Stimulated activated CD4-positive, alpha-beta T cell treated with anti-CD3 and anti-CD28 coated beads, Interleukin-1b, Interleukin-23, amount 100 ng/mL, for 4 hours (primary cell): Measurements from ENCODE around the gene TAC4.

Experiments
- DNase-seq, 2 donors: peaks; one replicate each; pipeline ENCODE4 v3.0.0-alpha.2; 2020; ENCODE audit warnings: low read depth in 2 of 2

TAC4 gene

DNA sequence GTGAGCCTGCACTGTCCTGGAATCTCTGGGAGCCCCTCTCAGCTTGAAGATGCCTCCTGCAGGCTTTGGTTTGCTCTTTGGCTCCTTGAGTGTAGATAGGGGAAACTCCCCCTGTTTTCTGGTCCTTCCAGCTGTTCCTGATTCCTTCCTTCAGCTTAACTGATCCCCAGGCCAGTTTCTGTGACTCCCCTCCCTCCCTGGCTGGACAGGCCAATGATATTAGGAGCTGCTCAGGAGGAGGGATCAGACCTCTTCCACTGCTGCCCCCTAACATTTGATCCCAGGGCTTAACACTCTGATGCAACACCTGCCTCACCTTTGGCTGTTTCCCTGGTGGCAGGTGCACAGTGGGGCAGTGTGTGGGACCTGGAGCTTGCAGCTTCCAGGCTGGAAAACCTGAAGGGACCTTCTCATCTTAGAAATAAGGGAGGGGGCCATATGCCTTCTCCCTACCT is at the start of gene TAC4:
TAC4 (minus strand) TSS at position 51 of the 455 bp plus-strand sequence. CDS start 52 bp downstream, outside the sequence.
- DNase-seq, result no peak

GRCh38 chr17:49896860-49897259 is 49.0 kb upstream of the TAC4 start:
- no peak for DNase-seq

GRCh38 chr17:49896222-49896621 is 48.4 kb upstream of the TAC4 start:
- DNase-seq, result no peak

DNA sequence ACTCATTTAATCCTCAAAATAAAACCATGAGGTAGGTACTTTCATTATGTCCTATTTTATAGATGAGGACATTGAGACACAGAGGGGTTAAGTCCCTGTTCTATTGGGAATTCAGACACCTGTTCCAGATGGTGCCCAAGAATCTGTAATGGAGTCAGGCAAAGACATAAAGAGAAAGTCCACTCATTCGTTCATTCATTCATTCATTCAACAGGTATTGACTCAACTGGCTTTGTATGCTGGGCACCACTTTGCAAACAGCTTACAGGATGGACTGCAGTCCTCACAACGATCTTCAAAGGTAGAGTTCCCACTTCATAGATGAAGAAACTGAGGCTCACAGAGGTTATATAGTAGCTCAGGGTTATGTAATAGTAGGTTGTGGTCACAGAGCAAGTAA is 47.9 kb upstream of the TAC4 start:
- DNase-seq, result no peak

GRCh38 chr17:49894761-49895160 is 46.9 kb upstream of the TAC4 start:
- no peak for DNase-seq

GRCh38 chr17:49891694-49892389 is 44.0 kb upstream of the TAC4 start:
- DNase-seq, result no peak

- no peak for DNase-seq
Observed at GRCh38 chr17:49891271-49891670, 43.4 kb upstream of the TAC4 start.

DNA sequence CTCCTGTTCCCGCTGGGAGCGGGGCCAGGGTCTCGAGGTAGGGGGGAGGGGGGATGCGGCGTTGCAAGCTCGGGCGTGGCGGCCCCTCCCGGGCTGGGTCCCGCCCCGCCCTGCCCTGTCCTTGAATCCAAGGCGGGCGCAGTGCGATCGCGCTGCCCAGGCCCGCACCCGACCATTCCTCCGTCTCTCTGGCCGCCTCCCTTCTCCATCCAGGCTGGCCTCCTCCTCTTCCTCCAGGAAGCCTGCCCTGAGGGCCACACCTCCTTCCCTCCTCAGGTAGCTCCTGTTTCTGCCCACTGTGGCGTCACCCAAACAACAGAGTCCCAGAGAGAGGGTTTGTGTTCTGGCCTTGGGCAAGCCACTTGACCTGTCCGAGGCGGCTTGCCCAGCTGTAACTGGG is 43.0 kb upstream of the TAC4 start:
- DNase-seq, result no peak

GRCh38 chr17:49890077-49890821 is 42.4 kb upstream of the TAC4 start:
- no peak for DNase-seq

GRCh38 chr17:49889500-49889899 is 41.6 kb upstream of the TAC4 start:
- no peak for DNase-seq

GRCh38 chr17:49887744-49888360 is 40.0 kb upstream of the TAC4 start:
- no peak for DNase-seq

DNA sequence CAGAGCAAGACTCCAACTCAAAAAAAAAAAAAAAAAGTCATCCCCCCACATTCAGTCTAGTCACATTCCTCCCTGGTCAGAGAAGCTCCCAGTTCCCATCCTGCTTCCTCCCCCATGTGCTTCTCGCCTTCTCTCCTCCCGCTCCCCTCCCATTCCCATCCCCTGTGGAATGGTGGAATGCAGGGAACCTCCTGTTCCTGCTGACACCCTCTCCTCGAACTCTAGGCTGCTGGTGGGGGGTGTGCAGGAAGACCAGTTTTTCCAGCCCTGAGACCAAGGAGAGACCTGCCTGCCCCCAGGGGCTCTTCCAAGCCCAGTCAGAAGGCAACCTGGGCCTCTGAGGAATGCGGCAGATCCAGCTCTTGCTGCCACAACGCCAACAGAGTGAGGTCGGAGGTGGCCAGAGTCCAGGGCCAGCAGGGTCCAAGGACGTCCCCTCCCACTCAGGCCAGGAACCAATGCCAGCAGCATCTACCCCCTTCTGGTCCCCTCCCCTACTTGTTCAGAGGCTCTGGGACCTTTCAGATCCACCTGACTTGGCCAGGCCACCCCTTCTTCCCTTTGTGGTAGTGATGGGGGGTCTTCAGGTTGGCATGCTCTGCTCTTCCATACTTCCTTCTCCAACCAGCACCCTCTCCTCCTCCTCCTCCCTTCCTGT is 39.3 kb upstream of the TAC4 start:
- no peak for DNase-seq

DNA sequence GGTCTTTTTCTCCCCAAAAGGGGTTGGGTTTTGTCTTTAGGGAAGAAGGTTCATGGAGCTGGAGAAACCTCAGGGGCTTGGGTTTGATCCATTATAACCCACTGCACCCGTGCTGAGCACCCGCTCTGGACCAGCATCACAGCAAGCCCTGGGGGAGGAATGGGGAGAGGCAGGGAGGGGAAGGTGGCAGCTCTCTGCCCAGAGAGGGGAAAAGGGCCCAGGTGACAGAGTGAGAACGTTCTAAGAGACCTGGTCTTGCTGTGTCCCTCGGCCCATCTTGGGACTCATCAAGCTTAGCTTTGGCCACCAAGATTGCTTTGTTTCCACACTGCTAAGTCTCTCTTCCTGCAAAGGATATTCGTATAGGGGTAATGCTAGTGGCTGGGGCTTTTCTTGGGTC is 38.2 kb upstream of the TAC4 start:
- DNase-seq, result no peak

- no peak for DNase-seq
Observed at GRCh38 chr17:49882434-49882833, 34.6 kb upstream of the TAC4 start.

- no peak for DNase-seq
Observed at GRCh38 chr17:49881054-49881402, 33.2 kb upstream of the TAC4 start.

- DNase-seq, result peak; percentile 64 to 70
Observed at GRCh38 chr17:49880291-49881053, 32.6 kb upstream of the TAC4 start.

GRCh38 chr17:49878931-49879904 is 31.3 kb upstream of the TAC4 start:
- DNase-seq, result no peak

GRCh38 chr17:49875685-49876084 is 27.8 kb upstream of the TAC4 start:
- no peak for DNase-seq

- no peak for DNase-seq
Observed at GRCh38 chr17:49874911-49875310, 27.0 kb upstream of the TAC4 start.

DNA sequence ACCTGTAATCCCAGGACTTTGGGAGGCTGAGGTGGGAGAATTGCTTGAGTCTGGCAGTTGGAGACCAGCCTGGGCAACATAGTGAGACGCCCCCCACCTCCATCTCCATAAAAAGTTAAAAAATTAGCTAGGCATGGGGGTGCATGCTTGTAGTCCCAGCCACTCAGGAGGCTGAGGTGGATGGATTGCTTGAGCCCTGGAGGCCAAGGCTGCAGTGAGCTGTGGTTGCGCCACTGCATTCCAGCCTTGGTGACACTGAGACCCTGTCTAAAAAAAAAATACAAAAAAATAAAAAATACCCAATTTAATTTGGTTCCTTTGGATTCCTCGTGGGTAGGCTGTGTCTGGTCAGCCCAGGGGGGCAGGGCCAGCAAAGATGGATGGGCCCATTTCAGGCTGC is 26.1 kb upstream of the TAC4 start:
- no peak for DNase-seq
